Naive thymus-derived CD8-positive, alpha-beta T cell (primary cell): ENCODE data around the gene CALR. TPM values are rescaled to one million over a fixed set of nuclear protein-coding genes. Genes with fewer than 3 reads are reported as not detected.
"Not testable (repeated sequence)": the region's sequence is repeated elsewhere in the genome, so short reads cannot be mapped to it uniquely, and the experiment has no call there.

Experiments
- ATAC-seq, 2 donors: fragments of 150-1000 bp; cut with Tn5 transposase in 1 of 2; sonication (Bioruptor Pico), chemical (Tn5 transposase) in 1 of 2; 1 replicate in 1 of 2; 2 replicates in 1 of 2; pipeline ENCODE4 v1.10.0; 2021; ENCODE audit warnings: mild to moderate bottlenecking in 2 of 2, moderate library complexity in 2 of 2
- POLR2A ChIA-PET: fragments of 350-600 bp; sonication (Branson Sonifier 250); formaldehyde crosslinking; loops from one replicate; lab custom pipeline; 2021; ENCODE audit warnings: antibody characterized with exemption; lab: Charles Lee
- DNase-seq, 10 donors: peaks; one replicate each; pipeline versions ENCODE4 v3.0.0 to v3.0.0-alpha.2; 2020 to 2022
- H3K27ac Mint-ChIP-seq, 10 donors: one replicate each; pipeline ENCODE4 v1.8.0; 2020 to 2022; ENCODE audit warnings: mild to moderate bottlenecking in 10 of 10, mixed read lengths in 10 of 10, moderate library complexity in 4 of 10, inconsistent platforms in 1 of 10
- H3K27me3 Mint-ChIP-seq, 5 donors: one replicate each; pipeline ENCODE4 v1.8.0; 2021 to 2022; ENCODE audit warnings: mixed read lengths in 5 of 5
- H3K36me3 Mint-ChIP-seq, 3 donors: one replicate each; pipeline ENCODE4 v1.8.0; 2020 to 2022; ENCODE audit warnings: mixed read lengths in 3 of 3, mild to moderate bottlenecking in 2 of 3, inconsistent platforms in 1 of 3
- H3K4me1 Mint-ChIP-seq, 4 donors: one replicate each; pipeline ENCODE4 v1.8.0; 2021 to 2022; ENCODE audit warnings: mixed read lengths in 4 of 4
- H3K4me3 Mint-ChIP-seq, 10 donors: one replicate each; pipeline ENCODE4 v1.8.0; 2020 to 2022; ENCODE audit warnings: mild to moderate bottlenecking in 10 of 10, mixed read lengths in 10 of 10, moderate library complexity in 6 of 10, inconsistent platforms in 1 of 10
- H3K9me3 Mint-ChIP-seq, 9 donors: one replicate each; pipeline ENCODE4 v1.8.0; 2020 to 2022; ENCODE audit warnings: mixed read lengths in 9 of 9, mild to moderate bottlenecking in 3 of 9, inconsistent platforms in 1 of 9, moderate library complexity in 1 of 9
- polyA plus RNA-seq, 3 donors: library from polyadenylated mRNA; unstranded; fragments of 300-500 nt; fragmentation: Illumina TruSeq; gene quantifications; one replicate each; pipeline ENCODE4 v1.2.3, GENCODE V29; 2021
- total RNA-seq, 8 experiments: library from RNA in 2 of 8; stranded (reverse) in 2 of 8; gene quantifications; one replicate each; pipeline ENCODE4 v1.2.3 and lab custom pipeline; 2021 to 2026

The CALR gene
- total and polyA plus RNA-seq, 5 experiments from 2014 or later: 135 to 463 (median 190) TPM

GRCh38 chr19:12913851-12914690 is 24.3 kb upstream of the CALR start:
- DNase-seq: peak in 9 of 10 donors; percentile 47 to 81 (median 59)
- peak; percentile 94 to 95 for ATAC-seq
- Mint-ChIP-seq H3K4me3 (peak overlapping the region; percentile 60 to 83 (median 75)), H3K4me1 (peaks cover 14 to 44% (median 25%) of the 10 kb centered on the region in 4 donors), H3K9me3 (no peaks in the 10 kb centered on the region), H3K27ac (peak overlapping the region; percentile 93 to 99 (median 98)), H3K27me3 (peaks cover 0 to under 1% (median 0%) of the 10 kb centered on the region in 5 donors), H3K36me3 (no peaks in the 10 kb centered on the region)
- POLR2A ChIA-PET: interaction anchor here (0.6 to 12.8 kb wide), 20 partner anchors 9 to 190 kb away, joined by 3 to 122 read pairs (median 5); partner anchors contain the start of genes CALR, FARSA, GADD45GIP1 and GCDH

- H3K27me3 Mint-ChIP-seq, H3K9me3 Mint-ChIP-seq, H3K36me3 Mint-ChIP-seq, DNase-seq, ATAC-seq: not testable (repeated sequence)
- Mint-ChIP-seq H3K27ac (peak overlapping the region in 5 of 10 donors; percentile 16 to 82 (median 55)), H3K4me1 (peaks cover 15 to 50% (median 30%) of the 10 kb centered on the region in 4 donors), H3K4me3 (peak overlapping the region in 3 of 10 donors; percentile 28 to 37 (median 36))
- POLR2A ChIA-PET: interaction anchor here (0.6 to 12.8 kb wide), 7 partner anchors 13 to 219 kb away, joined by 3 to 122 read pairs (median 12); partner anchors contain the start of genes CALR, FARSA, FBXW9 and GCDH
Observed at GRCh38 chr19:12915860-12916259, 22.5 kb upstream of the CALR start.

- peaks cover 17 to 47% (median 28%) of the 10 kb centered on the region in 4 donors for H3K4me1 Mint-ChIP-seq
Observed at GRCh38 chr19:12918253-12918652, 20.2 kb upstream of the CALR start.

GRCh38 chr19:12921047-12921446 is 17.4 kb upstream of the CALR start:
- POLR2A ChIA-PET: interaction anchor here (0.7 to 12.8 kb wide), 3 partner anchors 11 to 174 kb away, joined by 3 to 122 read pairs (median 6); partner anchors contain the start of gene FARSA
- H3K9me3 Mint-ChIP-seq: no peaks in the 10 kb centered on the region
- DNase-seq: no peak
- peak overlapping the region in 1 of 10 donors; percentile 12 for H3K4me3 Mint-ChIP-seq
- H3K27ac Mint-ChIP-seq: peak overlapping the region in 5 of 10 donors; percentile 7 to 59 (median 47)
- peaks cover 6 to 20% (median 13%) of the 10 kb centered on the region in 4 donors for H3K4me1 Mint-ChIP-seq
- peaks cover 0 to 2% (median 0%) of the 10 kb centered on the region in 5 donors for H3K27me3 Mint-ChIP-seq
- ATAC-seq: no peak
- peaks cover 0 to 34% (median 13%) of the 10 kb centered on the region in 3 donors for H3K36me3 Mint-ChIP-seq

More at GRCh38 chr19:12918253-12918652, 20.2 kb upstream of the CALR start:
- Mint-ChIP-seq H3K27me3 (peaks cover 0 to 2% (median 0%) of the 10 kb centered on the region in 5 donors), H3K9me3 (no peaks in the 10 kb centered on the region), H3K4me3 (peak overlapping the region in 9 of 10 donors; percentile 7 to 77 (median 66)), H3K27ac (peak overlapping the region in 3 of 10 donors; percentile 24 to 96 (median 67)), H3K36me3 (peaks cover 0 to 6% (median 5%) of the 10 kb centered on the region in 3 donors)
- DNase-seq: no peak
- no peak for ATAC-seq
- POLR2A ChIA-PET: interaction anchor here (1.0 to 12.8 kb wide), 5 partner anchors 14 to 47 kb away, joined by 3 to 122 read pairs (median 9); partner anchors contain the start of genes DNASE2, FARSA and GCDH

GRCh38 chr19:12922959-12923358 is 15.4 kb upstream of the CALR start:
- Mint-ChIP-seq H3K4me3 (peak overlapping the region in 1 of 10 donors; percentile 33), H3K27ac (peak overlapping the region in 4 of 10 donors; percentile 7 to 86 (median 50)), H3K36me3 (peaks cover 0 to 51% (median 19%) of the 10 kb centered on the region in 3 donors), H3K27me3 (peaks cover 0 to 2% (median 0%) of the 10 kb centered on the region in 5 donors), H3K4me1 (peaks cover 6 to 14% (median 13%) of the 10 kb centered on the region in 4 donors), H3K9me3 (no peaks in the 10 kb centered on the region)
- POLR2A ChIA-PET: interaction anchor here (1.4 to 12.8 kb wide), 2 partner anchors 9 to 10 kb away, joined by 3 to 122 read pairs; partner anchors contain the start of gene FARSA
- ATAC-seq (no peak), DNase-seq (no peak)

DNA sequence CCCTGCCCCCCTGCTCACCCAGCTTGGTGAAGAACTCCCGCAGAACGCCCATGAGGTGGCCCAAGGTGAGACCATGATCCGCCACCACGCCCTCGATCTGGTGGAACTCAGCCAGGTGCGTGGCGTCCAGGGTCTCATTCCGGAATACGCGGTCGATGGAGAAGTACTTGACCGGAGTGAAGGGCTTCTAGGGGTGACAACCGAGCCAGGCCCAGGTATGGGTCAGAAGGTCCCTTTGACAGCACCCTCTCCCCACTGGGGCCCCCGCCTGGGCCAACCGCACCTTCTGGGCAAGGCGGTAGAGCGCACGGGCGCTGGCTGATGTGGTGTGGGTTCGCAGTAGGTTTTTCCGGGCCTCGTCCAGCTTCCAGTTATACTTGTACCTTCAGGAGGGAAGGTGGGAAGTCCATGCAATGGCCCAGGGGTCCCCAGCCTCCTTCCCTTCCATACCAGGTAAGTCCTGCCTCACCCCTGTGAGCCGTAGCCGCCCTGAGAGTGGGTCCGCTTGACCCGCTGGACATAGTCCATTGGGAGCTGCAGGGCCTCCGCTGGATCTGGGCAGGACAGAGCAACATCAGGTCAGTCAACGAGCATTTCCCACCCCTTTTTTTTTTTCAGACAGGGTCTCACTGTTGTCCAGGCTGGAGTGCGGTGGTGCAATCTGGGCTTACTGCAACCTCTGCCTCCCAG is 13.6 kb upstream of the CALR start:
- H3K27ac Mint-ChIP-seq: no peak overlapping the region
- H3K4me1 Mint-ChIP-seq: peaks cover 0 to 5% (median 3%) of the 10 kb centered on the region in 4 donors
- H3K36me3 Mint-ChIP-seq: peaks cover 0 to 68% (median 23%) of the 10 kb centered on the region in 3 donors
- H3K9me3 Mint-ChIP-seq: no peaks in the 10 kb centered on the region
- POLR2A ChIA-PET: interaction anchor here (0.9 to 12.8 kb wide), 3 partner anchors 7 to 176 kb away, joined by 3 to 122 read pairs (median 3); partner anchors contain the start of gene FARSA
- DNase-seq (no peak), ATAC-seq (no peak)
- no peaks in the 10 kb centered on the region for H3K27me3 Mint-ChIP-seq
- H3K4me3 Mint-ChIP-seq: no peak overlapping the region

DNA sequence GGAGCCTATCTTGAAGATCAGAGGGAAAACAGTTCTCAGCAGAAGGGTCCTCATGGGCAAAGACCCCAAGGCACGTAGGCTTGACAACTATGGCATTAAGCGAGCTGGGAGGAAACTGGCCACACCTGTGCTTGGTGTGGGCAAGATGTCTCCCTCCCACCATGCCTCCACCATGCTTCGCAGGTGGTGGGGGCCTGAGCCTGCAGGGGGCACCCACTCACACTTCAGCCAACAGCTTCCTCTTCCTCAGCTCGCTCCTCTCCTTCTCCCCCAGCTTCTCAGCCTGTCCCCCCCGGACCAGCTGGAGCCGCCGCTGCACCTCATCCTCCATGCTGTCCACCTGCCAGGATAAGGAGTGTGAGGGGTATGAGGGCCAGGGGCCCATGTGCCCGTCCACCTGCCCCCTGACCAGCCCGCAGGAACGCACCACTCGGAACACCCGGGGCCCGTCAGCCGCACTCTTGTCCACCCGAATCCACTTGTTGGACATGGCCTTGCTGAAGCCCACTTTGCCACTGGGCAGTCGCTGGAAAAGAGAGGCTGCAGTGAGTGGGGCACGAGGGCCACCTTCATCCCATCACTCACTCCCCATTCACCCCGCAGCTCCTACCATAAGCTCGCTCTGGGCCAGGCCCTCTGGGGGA is 8.3 kb upstream of the CALR start:
- no peak overlapping the region for H3K27ac Mint-ChIP-seq
- no peaks in the 10 kb centered on the region for H3K9me3 Mint-ChIP-seq
- POLR2A ChIA-PET: interaction anchor here (1.6 to 6.0 kb wide), 2 partner anchors 12 to 39 kb away, joined by 5 to 122 read pairs; partner anchors contain the start of genes GCDH and SYCE2
- no peak for ATAC-seq
- peaks cover 0 to 57% (median 11%) of the 10 kb centered on the region in 3 donors for H3K36me3 Mint-ChIP-seq
- DNase-seq: no peak
- no peaks in the 10 kb centered on the region for H3K27me3 Mint-ChIP-seq
- peaks cover 14 to 32% (median 26%) of the 10 kb centered on the region in 4 donors for H3K4me1 Mint-ChIP-seq
- no peak overlapping the region for H3K4me3 Mint-ChIP-seq

DNA sequence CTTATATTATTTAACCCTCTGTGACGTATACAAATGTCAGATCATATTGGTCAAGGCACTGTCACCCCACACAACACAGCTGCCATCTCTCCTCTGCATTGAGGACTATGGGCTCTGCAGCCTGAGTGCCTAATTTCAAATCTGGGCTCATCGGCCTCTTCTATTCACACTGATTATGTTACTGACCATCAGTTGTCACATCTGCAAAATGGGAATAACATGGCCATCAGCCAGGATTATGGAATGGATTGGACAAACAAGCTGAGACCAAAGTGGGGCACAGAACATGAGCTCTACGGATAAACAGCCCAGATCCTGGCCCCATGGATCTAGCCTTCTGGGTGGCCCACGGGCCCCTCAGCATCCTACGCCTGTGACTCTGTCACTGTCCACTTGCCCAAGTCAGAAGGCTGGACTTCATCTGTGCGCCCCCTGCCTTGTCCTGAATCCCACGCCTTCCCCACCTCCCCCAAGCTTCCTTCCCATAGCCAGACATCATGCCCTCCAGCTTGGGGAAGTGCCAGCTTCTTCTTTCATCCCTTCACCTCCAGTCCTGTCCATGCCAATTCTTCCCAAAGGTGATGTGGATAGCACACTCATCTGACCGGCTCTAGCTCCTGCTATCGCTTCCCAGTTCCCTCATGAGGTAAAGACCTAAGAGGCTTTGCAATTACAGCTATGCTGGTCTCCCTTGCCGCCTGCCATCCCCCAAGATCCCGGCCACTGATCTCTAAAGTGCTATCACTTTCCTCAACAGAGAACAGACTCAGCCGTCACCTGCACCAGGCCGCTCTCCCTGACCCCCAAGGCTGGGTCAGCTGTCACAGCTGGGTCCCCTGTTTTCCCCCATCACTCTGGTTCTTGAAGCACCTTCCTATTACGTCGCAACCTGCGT is 5.8 kb upstream of the CALR start:
- ATAC-seq (no peak), DNase-seq (no peak)
- POLR2A ChIA-PET: interaction anchor here (0.5 to 6.0 kb wide), 15 partner anchors 7 to 1727 kb away, joined by 3 to 122 read pairs (median 4); partner anchors contain the start of genes DNASE2, GCDH, RAD23A and SYCE2

DNA sequence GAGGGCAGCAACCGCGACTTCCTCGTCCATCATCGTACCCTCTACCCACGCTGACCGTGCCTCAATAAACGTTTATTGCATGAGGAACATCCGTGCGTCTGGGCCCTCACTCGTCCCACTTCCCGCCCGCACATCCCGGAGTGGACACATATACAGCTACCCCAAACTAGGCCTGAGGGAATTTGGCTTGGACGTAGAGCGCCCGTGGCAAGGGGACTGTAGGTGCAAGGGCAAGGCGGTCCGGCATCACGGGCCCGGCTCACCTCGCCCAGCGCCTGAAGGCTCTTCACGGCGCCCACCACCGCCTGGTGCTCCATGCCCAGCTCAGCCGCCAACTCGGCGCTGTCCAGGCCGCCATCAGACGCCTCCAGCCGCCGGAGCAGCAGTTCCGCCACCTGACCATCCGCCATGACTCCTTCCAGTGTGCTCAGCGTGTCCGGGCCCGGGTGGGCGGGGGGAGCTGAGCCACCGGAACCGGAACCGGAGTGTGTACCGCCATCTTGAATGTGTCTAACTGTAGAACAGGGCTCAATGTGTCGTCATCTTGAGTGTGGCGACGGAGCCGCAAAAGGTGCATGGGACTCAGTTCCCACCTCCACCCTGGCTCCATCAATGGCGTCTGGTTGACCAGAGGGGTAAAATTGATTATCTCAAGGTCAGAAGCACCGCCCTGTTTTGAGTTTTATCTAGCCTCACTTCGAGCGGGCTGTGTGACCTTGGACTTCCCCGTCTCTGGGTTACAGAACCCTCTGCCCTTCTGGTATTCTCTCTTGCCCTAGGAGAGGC is 4.9 kb upstream of the CALR start, which contains the start of gene FARSA:
FARSA (minus strand) TSS at position 425 of the 786 bp plus-strand sequence; CDS start at position 410, 15 bp downstream.
- Mint-ChIP-seq H3K27me3 (no peaks in the 10 kb centered on the region), H3K4me3 (peak within 1 kb of the TSS; percentile 92 to 99 (median 97)), H3K27ac (peak within 1 kb of the TSS; percentile 88 to 98 (median 96)), H3K4me1 (peaks cover 23 to 51% (median 46%) of the 10 kb centered on the region in 4 donors), H3K9me3 (no peaks in the 10 kb centered on the region), H3K36me3 (peaks cover 0 to 26% (median 2%) of the 10 kb centered on the region in 3 donors)
- POLR2A ChIA-PET: interaction anchor here (0.6 to 6.0 kb wide), 15 partner anchors 8 to 1499 kb away, joined by 3 to 122 read pairs (median 4); partner anchors contain the start of genes DNASE2, GADD45GIP1, GCDH and RAD23A
- DNase-seq (peak; percentile 72 to 92 (median 82)), ATAC-seq (peak; percentile 46 to 57)

More for the DNA sequence above, 5.8 kb upstream of the CALR start:
- Mint-ChIP-seq H3K4me1 (peaks cover 20 to 45% (median 39%) of the 10 kb centered on the region in 4 donors), H3K27me3 (no peaks in the 10 kb centered on the region), H3K36me3 (peaks cover 0 to 32% (median 6%) of the 10 kb centered on the region in 3 donors), H3K27ac (peak overlapping the region; percentile 74 to 98 (median 96)), H3K4me3 (peak overlapping the region; percentile 92 to 99 (median 97)), H3K9me3 (no peaks in the 10 kb centered on the region)
